ENCODE data around the gene TSFM.
"Not testable (repeated sequence)": the region's sequence is repeated elsewhere in the genome, so short reads cannot be mapped to it uniquely, and the experiment has no call there.

The TSFM gene

GRCh38 chr12:57763881-57764661 lies 18.5 kb upstream of the TSFM start:
- no peak for DNase-seq (ENCODE audit: low spot score)

- no peak for DNase-seq (ENCODE audit: low spot score)
These were observed 18.0 kb upstream of the TSFM start for GRCh38 chr12:57764662-57765002.

GRCh38 chr12:57765003-57765697 lies 17.4 kb upstream of the TSFM start:
- no peak for DNase-seq (ENCODE audit: low spot score)

- no peak for DNase-seq (ENCODE audit: low spot score)
These were observed 16.7 kb upstream of the TSFM start for GRCh38 chr12:57765698-57766463.

- DNase-seq (ENCODE audit: low spot score) = no peak
These were observed 15.9 kb upstream of the TSFM start, which contains the start of gene CYP27B1 for GRCh38 chr12:57766464-57767304. Gene CYP27B1 (minus strand): TSS chr12:57767078. CDS start chr12:57767041, 37 bp downstream.

GRCh38 chr12:57767305-57767698 lies 15.3 kb upstream of the TSFM start:
- DNase-seq (ENCODE audit: low spot score) = no peak

- no peak for DNase-seq (ENCODE audit: low spot score)
These were observed 14.7 kb upstream of the TSFM start for GRCh38 chr12:57767876-57768275.

GRCh38 chr12:57769594-57769993 lies 13.0 kb upstream of the TSFM start:
- no peak for DNase-seq (ENCODE audit: low spot score)

- no peak for DNase-seq (ENCODE audit: low spot score)
These were observed 11.9 kb upstream of the TSFM start for GRCh38 chr12:57770734-57771133.

- DNase-seq (ENCODE audit: low spot score) = peak; percentile 83
These were observed 11.2 kb upstream of the TSFM start for GRCh38 chr12:57771236-57771872.

- DNase-seq (ENCODE audit: low spot score) = peak; percentile 98
These were observed 10.6 kb upstream of the TSFM start, which contains the start of gene METTL1 for GRCh38 chr12:57771873-57772428. Gene METTL1 (minus strand): TSS chr12:57772105. CDS start chr12:57772083, 22 bp downstream.

GRCh38 chr12:57772429-57773322 lies 9.9 kb upstream of the TSFM start, which contains the start of gene EEF1AKMT3:
Gene EEF1AKMT3 (plus strand): TSS chr12:57772614. CDS start chr12:57772725, 111 bp downstream.
- peak; percentile 55 for DNase-seq (ENCODE audit: low spot score)

- DNase-seq (ENCODE audit: low spot score) = not testable (repeated sequence)
These were observed 8.0 kb upstream of the TSFM start for GRCh38 chr12:57774634-57775033.

- DNase-seq (ENCODE audit: low spot score) = no peak
These were observed 7.5 kb upstream of the TSFM start for GRCh38 chr12:57775044-57775443.

- no peak for DNase-seq (ENCODE audit: low spot score)
These were observed 6.9 kb upstream of the TSFM start for GRCh38 chr12:57775563-57776246.

GRCh38 chr12:57776247-57776587 lies 6.4 kb upstream of the TSFM start:
- DNase-seq (ENCODE audit: low spot score) = no peak

- no peak for DNase-seq (ENCODE audit: low spot score)
These were observed 5.2 kb upstream of the TSFM start for GRCh38 chr12:57777367-57777766.

GRCh38 chr12:57777911-57778310 lies 4.7 kb upstream of the TSFM start:
- no peak for DNase-seq (ENCODE audit: low spot score)

- no peak for DNase-seq (ENCODE audit: low spot score)
These were observed 2.9 kb upstream of the TSFM start for GRCh38 chr12:57779736-57780135.

All from Ammon's horn (tissue), 1 donor.